Sigmoid colon (tissue), 4 donors: ENCODE results near the gene LAMA1.

Experiments used
- CTCF ChIP-seq, 4 experiments: fragments of 450-650 bp in 3 of 4; fragments of 200-600 bp in 1 of 4; IDR thresholded peaks; one replicate each; pipeline ENCODE4 v1.5.1; 2016 to 2019; ENCODE audit warnings: antibody characterized with exemption in 4 of 4, mild to moderate bottlenecking in 3 of 4, moderate library complexity in 2 of 4
- EP300 ChIP-seq, 4 donors: sonication (generic); formaldehyde crosslinking; IDR thresholded peaks; one replicate each; pipeline ENCODE4 v1.6.1; 2017; ENCODE audit warnings: antibody characterized with exemption in 4 of 4
- POLR2A ChIP-seq, 2 donors: fragments of 450-650 bp; IDR thresholded peaks; one replicate each; pipeline ENCODE4 v1.6.1; 2016; ENCODE audit warnings: antibody characterized with exemption in 2 of 2, mild to moderate bottlenecking in 2 of 2, moderate library complexity in 2 of 2
- POLR2AphosphoS5 ChIP-seq, 4 donors: sonication (generic); formaldehyde crosslinking; IDR thresholded peaks; one replicate each; pipeline ENCODE4 v1.6.1; 2017; ENCODE audit warnings: antibody characterized with exemption in 4 of 4

DNA sequence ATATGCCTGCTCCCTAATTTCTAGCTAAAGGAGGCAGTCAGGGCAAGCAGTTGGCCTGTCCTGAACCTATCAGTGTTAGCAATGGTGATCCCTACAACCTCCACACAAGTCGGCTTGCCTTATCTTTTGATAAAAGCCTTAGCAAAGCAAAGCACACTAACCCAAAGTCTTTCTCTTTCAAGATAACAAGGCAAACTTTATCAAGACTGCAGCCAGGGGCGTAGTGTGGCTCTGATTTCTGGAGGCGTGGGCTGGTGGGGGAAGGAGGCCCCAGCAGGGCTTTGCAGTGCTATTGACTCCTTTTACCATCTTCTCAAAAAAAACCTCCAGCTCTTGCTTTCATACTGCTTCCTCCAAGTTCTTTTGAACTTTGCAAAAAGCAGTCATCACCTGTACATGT, 40.2 kb upstream of the LAMA1 start:
- TF ChIP-seq CTCF (IDR thresholded peaks at IDR 0.05) (no peak), EP300 (IDR thresholded peaks at IDR 0.05) (no peak), POLR2A (IDR thresholded peaks at IDR 0.05) (no peak), POLR2AphosphoS5 (IDR thresholded peaks at IDR 0.05) (no peak)
